ENCODE measurements around the gene RBM45.

DNA sequence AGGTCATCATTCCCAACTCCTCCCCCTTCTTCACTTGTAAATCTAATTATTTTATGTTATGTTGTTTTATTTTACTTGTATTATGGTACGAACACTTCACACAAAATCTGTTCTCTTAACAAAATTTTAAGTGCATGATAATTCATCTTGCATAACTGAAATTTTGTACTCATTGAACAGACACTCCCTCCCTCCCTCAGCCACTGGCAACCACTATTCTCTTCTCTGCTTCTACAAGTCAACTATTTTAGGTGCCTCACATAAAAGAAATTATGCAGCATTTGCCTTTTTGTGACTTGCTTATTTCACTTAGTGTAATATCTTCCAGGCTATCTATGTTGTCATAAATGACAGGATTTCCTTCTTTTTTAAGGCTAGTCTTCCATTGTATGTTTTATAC is 51.7 kb downstream of the RBM45 start:
- TF ChIP-seq POLR2A (IDR thresholded peaks at IDR 0.05) = no peak
- TF ChIP-seq, protein P1, sequence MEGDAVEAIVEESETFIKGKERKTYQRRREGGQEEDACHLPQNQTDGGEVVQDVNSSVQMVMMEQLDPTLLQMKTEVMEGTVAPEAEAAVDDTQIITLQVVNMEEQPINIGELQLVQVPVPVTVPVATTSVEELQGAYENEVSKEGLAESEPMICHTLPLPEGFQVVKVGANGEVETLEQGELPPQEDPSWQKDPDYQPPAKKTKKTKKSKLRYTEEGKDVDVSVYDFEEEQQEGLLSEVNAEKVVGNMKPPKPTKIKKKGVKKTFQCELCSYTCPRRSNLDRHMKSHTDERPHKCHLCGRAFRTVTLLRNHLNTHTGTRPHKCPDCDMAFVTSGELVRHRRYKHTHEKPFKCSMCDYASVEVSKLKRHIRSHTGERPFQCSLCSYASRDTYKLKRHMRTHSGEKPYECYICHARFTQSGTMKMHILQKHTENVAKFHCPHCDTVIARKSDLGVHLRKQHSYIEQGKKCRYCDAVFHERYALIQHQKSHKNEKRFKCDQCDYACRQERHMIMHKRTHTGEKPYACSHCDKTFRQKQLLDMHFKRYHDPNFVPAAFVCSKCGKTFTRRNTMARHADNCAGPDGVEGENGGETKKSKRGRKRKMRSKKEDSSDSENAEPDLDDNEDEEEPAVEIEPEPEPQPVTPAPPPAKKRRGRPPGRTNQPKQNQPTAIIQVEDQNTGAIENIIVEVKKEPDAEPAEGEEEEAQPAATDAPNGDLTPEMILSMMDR (IDR thresholded peaks at IDR 0.05) = no peak
